PC-3 (cell line): ENCODE measurements around the gene TANK. TPM values are rescaled to one million over a fixed set of nuclear protein-coding genes. Genes with fewer than 3 reads are reported as not detected.
"Not testable (repeated sequence)": the region's sequence is repeated elsewhere in the genome, so short reads cannot be mapped to it uniquely, and the experiment has no call there.

Experiments used
- ATAC-seq: fragments of 200-7000 bp; cut with Tn5 transposase; 2 replicates; pipeline ENCODE4 v1.9.1; 2020; ENCODE audit warnings: mild to moderate bottlenecking, moderate library complexity
- BruUV-seq: library from RNA; stranded (reverse); fragments of 400-500 nt; replicated peaks from 2 replicates; lab custom pipeline; 2021; lab: Mats Ljungman, UMichigan
- CTCF ChIA-PET: fragments of 300-600 bp; sonication (Branson Sonifier 250); formaldehyde crosslinking; loops from one replicate; lab custom pipeline; 2022; ENCODE audit warnings: antibody characterized with exemption; lab: Charles Lee
- POLR2A ChIA-PET: fragments of 300-600 bp; sonication (Branson Sonifier 250); formaldehyde crosslinking; loops from one replicate; lab custom pipeline; 2022; ENCODE audit warnings: antibody characterized with exemption; ENCODE audit not compliant: unreplicated experiment; lab: Charles Lee
- DNase-seq: peaks from one replicate; pipeline ENCODE4 v3.0.0-alpha.2; 2015
- H2AFZ ChIP-seq: fragments of 300-600 bp; sonication (generic); 2 replicates; pipeline ENCODE4 v1.6.0; 2016; ENCODE audit warnings: antibody characterized with exemption, low read length
- H3F3A ChIP-seq: fragments of 300-600 bp; sonication (generic); one replicate; pipeline ENCODE4 v1.6.0; 2017; ENCODE audit warnings: antibody characterized with exemption, low read length, control low read depth, mild to moderate bottlenecking; ENCODE audit not compliant: unreplicated experiment
- H3K27ac ChIP-seq: fragments of 300-600 bp; sonication (generic); 2 replicates; pipeline ENCODE4 v1.5.1; 2016; ENCODE audit warnings: mild to moderate bottlenecking, low read length
- H3K27me3 ChIP-seq: fragments of 300-600 bp; sonication (generic); 2 replicates; pipeline ENCODE4 v1.6.1; 2016; ENCODE audit warnings: low read length, mixed read lengths
- H3K36me3 ChIP-seq: fragments of 300-600 bp; sonication (generic); 2 replicates; pipeline ENCODE4 v1.6.1; 2016; ENCODE audit warnings: low read depth, mixed run types, low read length, mixed read lengths
- H3K4me1 ChIP-seq: fragments of 300-600 bp; sonication (generic); 2 replicates; pipeline ENCODE4 v1.5.1; 2016; ENCODE audit warnings: low read length; ENCODE audit not compliant: insufficient read depth
- H3K4me2 ChIP-seq: fragments of 300-600 bp; sonication (generic); 2 replicates; pipeline ENCODE4 v1.6.0; 2016; ENCODE audit warnings: low read length
- H3K4me3 ChIP-seq: fragments of 300-600 bp; sonication (generic); 2 replicates; pipeline ENCODE4 v1.5.1; 2016; ENCODE audit warnings: mild to moderate bottlenecking, low read length, mixed read lengths
- H3K79me2 ChIP-seq: fragments of 300-600 bp; sonication (generic); 2 replicates; pipeline ENCODE4 v1.6.1; 2017; ENCODE audit warnings: low read length, mixed read lengths
- H3K9ac ChIP-seq: fragments of 300-600 bp; sonication (generic); 2 replicates; pipeline ENCODE4 v1.6.0; 2016; ENCODE audit warnings: mild to moderate bottlenecking, low read length
- H3K9me2 ChIP-seq: fragments of 300-600 bp; sonication (generic); replicated peaks from 2 replicates; pipeline ENCODE4 v1.6.1; 2016; ENCODE audit warnings: mixed run types, low read length, mixed read lengths
- H3K9me3 ChIP-seq: fragments of 300-600 bp; sonication (generic); 2 replicates; pipeline ENCODE4 v1.6.1; 2016; ENCODE audit warnings: low read length, mixed read lengths
- H4K20me1 ChIP-seq: fragments of 300-600 bp; sonication (generic); 2 replicates; pipeline ENCODE4 v1.6.1; 2016; ENCODE audit warnings: low read length, mixed read lengths
- EZH2 ChIP-seq: fragments of 300-600 bp; sonication (generic); IDR thresholded peaks from one replicate; pipeline ENCODE4 v1.6.1; 2017; ENCODE audit warnings: antibody characterized with exemption, mild to moderate bottlenecking, low read length; ENCODE audit not compliant: unreplicated experiment
- EZH2phosphoT487 ChIP-seq: fragments of 300-600 bp; sonication (generic); IDR thresholded peaks from 2 replicates; pipeline ENCODE4 v1.6.1; 2018; ENCODE audit warnings: mild to moderate bottlenecking, antibody characterized with exemption, low read length, borderline replicate concordance
- intact Hi-C: fragments of 100-400 bp; cut with micrococcal nuclease; formaldehyde crosslinking; loops from 2 replicates; pipeline ENCODE4 v1.9.0; 2023
- total RNA-seq: library from RNA; depleted of rRNA; stranded (reverse); fragments of >200 nt; gene quantifications from 2 replicates; pipeline ENCODE4 v1.2.3, GENCODE V29; 2014
- TF ChIP-seq, protein P1 (sequence below): fragments of 300-600 bp; sonication (generic); conservative IDR thresholded peaks from 2 replicates; pipeline ENCODE4 v1.5.1; 2017; ENCODE audit warnings: antibody characterized with exemption, low read depth, mild to moderate bottlenecking, low read length

Gene TANK
- total RNA-seq, 1 experiment from 2014 or later, result 23.7 TPM

DNA sequence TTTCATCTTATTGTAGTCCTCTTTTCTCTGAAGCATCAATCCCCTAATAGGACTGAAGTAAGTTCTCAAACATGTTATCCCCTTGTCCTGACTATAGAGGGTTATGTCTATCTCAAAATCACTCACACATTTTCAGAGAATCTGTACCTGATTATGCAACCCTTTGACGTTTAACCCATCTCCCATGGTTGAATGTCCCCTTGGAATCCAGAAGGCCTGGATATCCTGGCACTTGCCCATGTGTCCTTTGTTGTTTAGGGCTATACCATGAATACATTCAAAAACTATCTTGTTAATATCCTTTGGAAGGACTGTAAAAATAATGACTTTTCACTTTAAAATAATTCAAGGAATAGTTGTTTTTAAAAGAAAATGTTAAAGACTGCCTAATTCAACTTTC is 81.7 kb downstream of the TANK start:
- Histone ChIP-seq H3K9me3 (no peaks in the 10 kb centered on the region), H3K4me2 (no peak overlapping the region), H3K4me1 (peaks cover 27% of the 10 kb centered on the region), H3K27me3 (no peaks in the 10 kb centered on the region), H3K79me2 (peaks cover 16% of the 10 kb centered on the region), H3F3A (no peaks in the 10 kb centered on the region), H3K4me3 (no peak overlapping the region), H3K27ac (no peak overlapping the region), H3K9ac (no peak overlapping the region), H3K9me2 (no peaks in the 10 kb centered on the region), H3K36me3 (no peaks in the 10 kb centered on the region), H2AFZ (no peak overlapping the region), H4K20me1 (no peaks in the 10 kb centered on the region)
- no peak for DNase-seq
- ChIA-PET POLR2A (no interaction called here), CTCF (interaction anchor here (0.7 kb wide), 1 partner anchor 27 kb away, joined by 3 read pairs; no protein-coding TSS in a partner anchor)
- BruUV-seq, result no TSS peak
- intact Hi-C loops, result no loop called here
- TF ChIP-seq, protein P1, sequence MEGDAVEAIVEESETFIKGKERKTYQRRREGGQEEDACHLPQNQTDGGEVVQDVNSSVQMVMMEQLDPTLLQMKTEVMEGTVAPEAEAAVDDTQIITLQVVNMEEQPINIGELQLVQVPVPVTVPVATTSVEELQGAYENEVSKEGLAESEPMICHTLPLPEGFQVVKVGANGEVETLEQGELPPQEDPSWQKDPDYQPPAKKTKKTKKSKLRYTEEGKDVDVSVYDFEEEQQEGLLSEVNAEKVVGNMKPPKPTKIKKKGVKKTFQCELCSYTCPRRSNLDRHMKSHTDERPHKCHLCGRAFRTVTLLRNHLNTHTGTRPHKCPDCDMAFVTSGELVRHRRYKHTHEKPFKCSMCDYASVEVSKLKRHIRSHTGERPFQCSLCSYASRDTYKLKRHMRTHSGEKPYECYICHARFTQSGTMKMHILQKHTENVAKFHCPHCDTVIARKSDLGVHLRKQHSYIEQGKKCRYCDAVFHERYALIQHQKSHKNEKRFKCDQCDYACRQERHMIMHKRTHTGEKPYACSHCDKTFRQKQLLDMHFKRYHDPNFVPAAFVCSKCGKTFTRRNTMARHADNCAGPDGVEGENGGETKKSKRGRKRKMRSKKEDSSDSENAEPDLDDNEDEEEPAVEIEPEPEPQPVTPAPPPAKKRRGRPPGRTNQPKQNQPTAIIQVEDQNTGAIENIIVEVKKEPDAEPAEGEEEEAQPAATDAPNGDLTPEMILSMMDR, result no peak
- no peak for TF ChIP-seq EZH2phosphoT487
- no peak for TF ChIP-seq EZH2
- ATAC-seq, result no peak

DNA sequence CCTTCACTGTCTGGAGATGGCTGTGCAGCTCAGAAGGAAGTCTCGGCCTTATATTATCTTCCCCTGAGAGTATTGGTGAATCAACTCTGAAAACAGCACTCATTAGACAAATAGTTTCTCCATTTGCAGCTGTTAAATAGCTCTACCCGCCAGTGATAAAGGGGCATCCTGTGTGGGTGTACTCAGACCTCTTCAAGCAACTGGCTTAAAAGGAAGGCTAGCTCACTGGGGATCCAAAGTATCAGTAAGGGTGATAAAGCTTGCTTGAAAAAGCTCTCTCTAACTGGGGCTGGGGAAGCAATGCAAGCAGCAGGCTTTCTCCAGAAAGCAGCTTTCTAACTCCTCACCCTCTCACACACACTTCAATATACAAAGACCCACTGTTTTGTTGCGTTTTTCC is 83.1 kb downstream of the TANK start:
- H3K79me2 ChIP-seq, result peaks cover 16% of the 10 kb centered on the region
- peak overlapping the region; percentile 82; the same call in 1 of the 2 replicates for H3K9ac ChIP-seq
- H3K4me3 ChIP-seq, result no peak overlapping the region
- H4K20me1 ChIP-seq, result no peaks in the 10 kb centered on the region
- DNase-seq, result no peak
- intact Hi-C loops, result no loop called here
- TF ChIP-seq, protein P1, result no peak
- TF ChIP-seq EZH2 (no peak), EZH2phosphoT487 (no peak)
- no peaks in the 10 kb centered on the region for H3K27me3 ChIP-seq
- BruUV-seq, result no TSS peak
- H3K4me2 ChIP-seq, result peak overlapping the region; percentile 84
- no peaks in the 10 kb centered on the region for H3K36me3 ChIP-seq
- H3K9me2 ChIP-seq, result no peaks in the 10 kb centered on the region
- peaks cover 17% of the 10 kb centered on the region for H3K4me1 ChIP-seq
- POLR2A ChIA-PET, result interaction anchor here (0.6 kb wide), 1 partner anchor 155 kb away, joined by 6 read pairs; no protein-coding TSS in a partner anchor
- H3K9me3 ChIP-seq, result no peaks in the 10 kb centered on the region
- no peak overlapping the region; the same call in 1 of the 2 replicates for H2AFZ ChIP-seq
- no peaks in the 10 kb centered on the region for H3F3A ChIP-seq
- CTCF ChIA-PET, result no interaction called here
- H3K27ac ChIP-seq, result no peak overlapping the region
- ATAC-seq, result no peak

DNA sequence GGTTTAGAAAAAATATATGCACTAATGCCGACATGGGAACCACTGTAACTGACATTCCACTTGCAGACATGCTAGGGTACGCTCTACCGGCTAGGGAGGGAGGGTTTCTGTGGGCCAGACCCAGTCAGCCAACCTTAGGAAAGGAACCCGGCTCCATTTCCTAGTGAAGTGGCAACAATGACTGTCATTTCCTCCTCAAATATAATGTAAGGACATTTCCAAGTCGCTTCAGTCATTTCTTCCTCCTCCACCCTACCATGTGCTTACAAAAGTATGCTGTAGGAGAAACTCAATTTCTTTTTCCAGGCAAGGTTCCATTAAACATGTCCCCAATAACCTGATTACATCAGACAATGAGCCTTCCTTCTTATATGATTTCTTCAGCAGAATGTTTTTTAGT is 83.7 kb downstream of the TANK start:
- TF ChIP-seq, protein P1, result no peak
- no peak for TF ChIP-seq EZH2phosphoT487
- no peak for TF ChIP-seq EZH2
- DNase-seq (no peak), ATAC-seq (no peak)
- CTCF ChIA-PET, result no interaction called here
- Histone ChIP-seq H3K9me3 (no peaks in the 10 kb centered on the region), H3K4me1 (peaks cover 17% of the 10 kb centered on the region), H3K27me3 (no peaks in the 10 kb centered on the region), H3K36me3 (no peaks in the 10 kb centered on the region), H2AFZ (peak overlapping the region; percentile 74), H3K4me2 (peak overlapping the region; percentile 84), H3K27ac (peak overlapping the region; percentile 10), H3K9ac (peak overlapping the region; percentile 82), H3K9me2 (no peaks in the 10 kb centered on the region), H3F3A (no peaks in the 10 kb centered on the region), H4K20me1 (no peaks in the 10 kb centered on the region), H3K79me2 (peaks cover 16% of the 10 kb centered on the region), H3K4me3 (peak overlapping the region; percentile 66)
- BruUV-seq, result no TSS peak
- intact Hi-C loops, result no loop called here
- POLR2A ChIA-PET, result interaction anchor here (0.7 kb wide), 1 partner anchor 14 kb away, joined by 4 read pairs; no protein-coding TSS in a partner anchor

DNA sequence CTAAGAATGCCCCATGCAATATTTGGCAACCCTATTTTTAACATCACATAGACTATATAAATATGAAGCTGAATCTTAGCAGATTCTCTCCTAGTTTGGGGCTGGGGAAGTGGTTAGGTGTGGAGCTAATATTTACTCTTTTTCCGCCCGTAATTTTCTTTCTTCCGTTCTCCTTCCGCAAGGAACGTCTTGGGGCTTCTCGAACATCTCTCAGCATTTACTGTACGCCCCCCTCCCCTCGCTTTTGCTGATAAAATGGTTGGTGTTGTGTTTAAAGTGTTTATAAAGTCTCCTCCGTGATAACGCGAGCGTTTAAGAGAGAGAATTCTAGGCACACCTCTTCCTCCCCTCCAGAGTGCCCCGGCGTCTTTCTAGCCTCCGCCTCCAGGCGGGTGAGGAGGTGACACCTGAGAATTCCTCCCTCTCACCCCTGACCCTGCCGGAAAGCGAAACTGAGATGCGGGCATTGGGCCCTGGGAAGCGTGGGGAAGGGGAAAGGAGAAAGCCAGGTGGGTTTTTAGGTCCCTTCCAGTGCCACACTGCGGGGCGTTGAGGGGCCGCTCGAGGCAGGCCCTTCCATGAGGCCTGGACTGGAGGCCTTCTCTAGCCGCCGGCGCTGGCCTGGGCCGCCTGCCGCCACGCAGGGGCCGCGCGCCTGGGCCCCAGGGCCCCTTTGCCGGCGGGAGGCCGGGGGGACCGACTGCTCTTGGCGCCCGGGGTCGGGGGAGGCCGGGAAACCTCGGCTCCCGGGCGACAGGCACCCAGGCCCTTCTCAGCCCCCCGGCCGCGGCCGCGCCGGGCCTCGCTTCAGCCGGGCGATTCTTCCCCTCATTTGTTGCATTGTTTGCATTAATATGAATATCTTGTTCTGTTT is 84.4 kb downstream of the TANK start:
- H4K20me1 ChIP-seq, H3K36me3 ChIP-seq, H3K27me3 ChIP-seq, H3K9me2 ChIP-seq, BruUV-seq, H3K9me3 ChIP-seq, H3F3A ChIP-seq, intact Hi-C loops: not testable (repeated sequence)
- H2AFZ ChIP-seq, result peak overlapping the region; percentile 74
- peak; percentile 86 for ATAC-seq
- peak overlapping the region; percentile 84 for H3K4me2 ChIP-seq
- H3K9ac ChIP-seq, result peak overlapping the region; percentile 82
- peak; percentile 78 for DNase-seq
- peak overlapping the region; percentile 10 for H3K27ac ChIP-seq
- H3K4me1 ChIP-seq, result peaks cover 17% of the 10 kb centered on the region
- H3K4me3 ChIP-seq, result peak overlapping the region; percentile 66
- POLR2A ChIA-PET, result interaction anchor here (0.7 kb wide), 1 partner anchor 15 kb away, joined by 4 read pairs; no protein-coding TSS in a partner anchor
- CTCF ChIA-PET, result interaction anchor here (0.7 kb wide), 1 partner anchor 12 kb away, joined by 5 read pairs; no protein-coding TSS in a partner anchor
- H3K79me2 ChIP-seq, result peaks cover 16% of the 10 kb centered on the region
